ENCODE results near the gene OPTC. TPM values are rescaled to one million over a fixed set of nuclear protein-coding genes. Genes with fewer than 3 reads are reported as not detected.
A peak's percentile ranks its signal among the peaks of the same experiment; 100 is the strongest.

OPTC gene
- total RNA-seq, 1 experiment from 2014 or later, result not detected

DNA sequence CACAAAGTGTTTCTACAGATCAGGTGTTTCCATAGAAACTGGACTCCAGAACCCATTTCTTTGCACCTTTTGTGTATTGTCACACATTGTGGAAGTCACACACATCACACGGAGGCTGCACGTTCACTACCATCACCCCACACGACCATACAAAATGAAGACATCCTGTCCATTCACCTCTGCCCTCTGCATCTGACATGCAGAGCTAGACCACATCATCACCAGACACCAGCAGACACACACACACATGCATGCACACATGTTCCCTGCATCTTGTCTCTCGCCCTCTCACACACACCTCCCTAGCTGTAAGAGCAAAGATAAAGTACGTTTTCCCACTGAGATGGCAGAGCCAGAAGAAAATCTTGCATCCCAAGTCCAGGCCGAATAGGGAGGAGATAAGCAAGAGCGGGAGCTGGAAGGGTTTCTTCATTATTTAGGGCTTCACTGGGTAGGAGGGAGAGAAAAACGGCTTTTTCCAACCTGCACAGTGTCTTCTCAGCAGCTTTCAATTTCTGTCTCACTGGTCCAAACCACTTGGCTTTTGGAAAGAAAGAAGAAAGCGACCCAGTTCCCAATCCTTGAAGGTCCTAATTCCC, 17.6 kb upstream of the OPTC start:
- Histone ChIP-seq H3K27me3 (ENCODE audit: low read length) (no peaks in the 10 kb centered on the region), H3K36me3 (ENCODE audit: insufficient read depth, low read length) (no peaks in the 10 kb centered on the region), H3K27ac (ENCODE audit: low read length) (no peak overlapping the region), H3K9ac (ENCODE audit: low read length) (no peak overlapping the region), H3K79me2 (ENCODE audit: low read length) (no peaks in the 10 kb centered on the region), H3K4me2 (ENCODE audit: low read depth, low read length, poor library complexity, severe bottlenecking) (no peak overlapping the region), H3K9me2 (replicated peaks; ENCODE audit: insufficient read depth, low read length) (no peaks in the 10 kb centered on the region), H3K9me3 (ENCODE audit: low read length) (no peaks in the 10 kb centered on the region), H3K4me3 (ENCODE audit: low read length) (no peak overlapping the region), H3K4me1 (ENCODE audit: low read length) (peaks cover 8% of the 10 kb centered on the region; the same call in 1 of the 2 replicates), H2AFZ (ENCODE audit: low read length) (no peak overlapping the region), H4K20me1 (ENCODE audit: insufficient read depth, low read depth, low read length) (no peaks in the 10 kb centered on the region)
- no peak for DNase-seq

DNA sequence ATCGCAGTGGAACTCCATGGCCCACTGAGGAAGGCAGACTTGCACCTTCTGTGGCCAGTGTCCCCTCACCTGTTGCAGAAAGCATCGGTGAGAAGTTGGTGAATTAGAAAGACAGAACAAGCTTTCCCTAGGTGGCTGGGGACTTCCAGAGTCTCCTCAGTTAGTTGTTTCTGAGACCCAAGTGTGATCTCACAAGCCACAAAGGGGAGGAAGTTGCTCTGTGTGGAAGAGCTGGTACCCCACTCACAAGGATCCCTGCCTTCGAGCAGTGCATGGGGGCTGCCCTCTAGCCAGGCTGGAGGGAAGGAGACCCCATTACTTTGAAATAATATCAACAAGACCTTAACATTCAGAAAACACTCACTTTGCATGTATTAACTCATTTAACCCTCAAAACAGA, 16.2 kb upstream of the OPTC start:
- Histone ChIP-seq H2AFZ (ENCODE audit: low read length) (no peak overlapping the region), H3K79me2 (ENCODE audit: low read length) (no peaks in the 10 kb centered on the region), H3K9me2 (replicated peaks; ENCODE audit: insufficient read depth, low read length) (no peaks in the 10 kb centered on the region), H3K36me3 (ENCODE audit: insufficient read depth, low read length) (no peaks in the 10 kb centered on the region), H3K27me3 (ENCODE audit: low read length) (no peaks in the 10 kb centered on the region), H3K4me3 (ENCODE audit: low read length) (no peak overlapping the region), H3K4me1 (ENCODE audit: low read length) (peaks cover 8% of the 10 kb centered on the region; the same call in 1 of the 2 replicates), H3K4me2 (ENCODE audit: low read depth, low read length, poor library complexity, severe bottlenecking) (no peak overlapping the region), H3K27ac (ENCODE audit: low read length) (no peak overlapping the region), H4K20me1 (ENCODE audit: insufficient read depth, low read depth, low read length) (no peaks in the 10 kb centered on the region), H3K9ac (ENCODE audit: low read length) (no peak overlapping the region), H3K9me3 (ENCODE audit: low read length) (no peaks in the 10 kb centered on the region)
- DNase-seq, result no peak

DNA sequence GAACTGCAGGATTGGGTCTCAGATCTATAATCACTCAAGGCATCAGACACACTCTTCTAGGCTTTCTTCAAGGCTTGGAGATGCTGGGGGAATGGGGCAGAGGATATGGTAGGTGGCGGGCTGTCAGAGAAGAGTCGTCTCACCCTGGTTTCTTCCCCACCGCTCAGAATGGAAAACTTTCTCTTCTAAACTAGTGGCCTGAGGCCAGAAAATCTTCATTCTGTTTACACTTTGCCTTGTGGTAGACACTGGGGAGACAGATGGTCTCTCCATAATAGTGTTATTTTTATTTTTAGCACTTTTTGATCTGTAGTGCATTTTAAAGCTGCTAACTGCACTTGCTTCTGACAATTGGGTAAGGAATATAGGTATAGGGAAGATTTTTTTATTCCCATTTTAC, 15.7 kb upstream of the OPTC start:
- Histone ChIP-seq H3K79me2 (ENCODE audit: low read length) (no peaks in the 10 kb centered on the region), H2AFZ (ENCODE audit: low read length) (no peak overlapping the region), H3K27ac (ENCODE audit: low read length) (no peak overlapping the region), H3K4me1 (ENCODE audit: low read length) (peaks cover 8% of the 10 kb centered on the region; the same call in 1 of the 2 replicates), H3K9me3 (ENCODE audit: low read length) (no peaks in the 10 kb centered on the region), H3K27me3 (ENCODE audit: low read length) (no peaks in the 10 kb centered on the region), H3K9ac (ENCODE audit: low read length) (no peak overlapping the region), H3K4me3 (ENCODE audit: low read length) (no peak overlapping the region), H3K4me2 (ENCODE audit: low read depth, low read length, poor library complexity, severe bottlenecking) (no peak overlapping the region), H3K9me2 (replicated peaks; ENCODE audit: insufficient read depth, low read length) (no peaks in the 10 kb centered on the region), H4K20me1 (ENCODE audit: insufficient read depth, low read depth, low read length) (no peaks in the 10 kb centered on the region), H3K36me3 (ENCODE audit: insufficient read depth, low read length) (no peaks in the 10 kb centered on the region)
- DNase-seq, result no peak

DNA sequence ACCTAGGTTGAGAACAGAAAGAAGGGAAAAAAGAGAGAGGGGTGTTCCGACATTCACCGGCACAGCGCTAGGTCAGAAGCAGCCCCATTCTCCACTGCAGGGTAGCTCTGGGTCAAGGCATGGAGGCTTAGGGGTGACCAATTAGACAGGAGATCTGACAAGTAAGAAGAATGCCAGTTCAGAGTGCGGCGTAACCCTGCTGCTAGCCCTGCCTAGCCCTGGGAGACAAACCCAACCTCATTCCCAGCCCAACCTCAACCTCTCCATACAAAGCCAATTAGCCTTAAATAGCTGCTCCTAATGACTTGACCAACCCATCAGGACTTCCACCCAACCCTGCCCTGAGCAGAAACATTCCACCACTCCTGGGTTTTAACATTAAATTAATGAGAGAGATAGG, 15.0 kb upstream of the OPTC start:
- DNase-seq, result no peak
- Histone ChIP-seq H3K9ac (ENCODE audit: low read length) (no peak overlapping the region), H3K4me2 (ENCODE audit: low read depth, low read length, poor library complexity, severe bottlenecking) (no peak overlapping the region), H3K4me3 (ENCODE audit: low read length) (no peak overlapping the region), H4K20me1 (ENCODE audit: insufficient read depth, low read depth, low read length) (no peaks in the 10 kb centered on the region), H3K79me2 (ENCODE audit: low read length) (no peaks in the 10 kb centered on the region), H3K4me1 (ENCODE audit: low read length) (peaks cover 8% of the 10 kb centered on the region; the same call in 1 of the 2 replicates), H3K9me2 (replicated peaks; ENCODE audit: insufficient read depth, low read length) (no peaks in the 10 kb centered on the region), H2AFZ (ENCODE audit: low read length) (no peak overlapping the region), H3K27ac (ENCODE audit: low read length) (no peak overlapping the region), H3K36me3 (ENCODE audit: insufficient read depth, low read length) (no peaks in the 10 kb centered on the region), H3K9me3 (ENCODE audit: low read length) (no peaks in the 10 kb centered on the region), H3K27me3 (ENCODE audit: low read length) (no peaks in the 10 kb centered on the region)

GRCh38 chr1:203479646-203480045, 14.3 kb upstream of the OPTC start:
- H3K9me3 ChIP-seq (ENCODE audit: low read length), result no peaks in the 10 kb centered on the region
- no peaks in the 10 kb centered on the region for H4K20me1 ChIP-seq (ENCODE audit: insufficient read depth, low read depth, low read length)
- no peak overlapping the region for H3K4me3 ChIP-seq (ENCODE audit: low read length)
- no peaks in the 10 kb centered on the region for H3K36me3 ChIP-seq (ENCODE audit: insufficient read depth, low read length)
- H3K27ac ChIP-seq (ENCODE audit: low read length), result no peak overlapping the region
- no peak overlapping the region for H3K4me2 ChIP-seq (ENCODE audit: low read depth, low read length, poor library complexity, severe bottlenecking)
- H2AFZ ChIP-seq (ENCODE audit: low read length), result no peak overlapping the region
- H3K4me1 ChIP-seq (ENCODE audit: low read length), result peaks cover 8% of the 10 kb centered on the region; the same call in 1 of the 2 replicates
- no peaks in the 10 kb centered on the region for H3K79me2 ChIP-seq (ENCODE audit: low read length)
- no peak for DNase-seq
- H3K9ac ChIP-seq (ENCODE audit: low read length), result no peak overlapping the region
- no peaks in the 10 kb centered on the region for H3K27me3 ChIP-seq (ENCODE audit: low read length)
- H3K9me2 ChIP-seq (replicated peaks; ENCODE audit: insufficient read depth, low read length), result no peaks in the 10 kb centered on the region

GRCh38 chr1:203480084-203480483, 13.9 kb upstream of the OPTC start:
- Histone ChIP-seq H4K20me1 (ENCODE audit: insufficient read depth, low read depth, low read length) (no peaks in the 10 kb centered on the region), H3K36me3 (ENCODE audit: insufficient read depth, low read length) (no peaks in the 10 kb centered on the region), H3K27ac (ENCODE audit: low read length) (no peak overlapping the region), H3K4me3 (ENCODE audit: low read length) (no peak overlapping the region), H3K4me1 (ENCODE audit: low read length) (peaks cover 8% of the 10 kb centered on the region; the same call in 1 of the 2 replicates), H3K9me2 (replicated peaks; ENCODE audit: insufficient read depth, low read length) (no peaks in the 10 kb centered on the region), H3K79me2 (ENCODE audit: low read length) (no peaks in the 10 kb centered on the region), H3K9me3 (ENCODE audit: low read length) (no peaks in the 10 kb centered on the region), H2AFZ (ENCODE audit: low read length) (no peak overlapping the region), H3K4me2 (ENCODE audit: low read depth, low read length, poor library complexity, severe bottlenecking) (no peak overlapping the region), H3K27me3 (ENCODE audit: low read length) (no peaks in the 10 kb centered on the region), H3K9ac (ENCODE audit: low read length) (no peak overlapping the region)
- no peak for DNase-seq

DNA sequence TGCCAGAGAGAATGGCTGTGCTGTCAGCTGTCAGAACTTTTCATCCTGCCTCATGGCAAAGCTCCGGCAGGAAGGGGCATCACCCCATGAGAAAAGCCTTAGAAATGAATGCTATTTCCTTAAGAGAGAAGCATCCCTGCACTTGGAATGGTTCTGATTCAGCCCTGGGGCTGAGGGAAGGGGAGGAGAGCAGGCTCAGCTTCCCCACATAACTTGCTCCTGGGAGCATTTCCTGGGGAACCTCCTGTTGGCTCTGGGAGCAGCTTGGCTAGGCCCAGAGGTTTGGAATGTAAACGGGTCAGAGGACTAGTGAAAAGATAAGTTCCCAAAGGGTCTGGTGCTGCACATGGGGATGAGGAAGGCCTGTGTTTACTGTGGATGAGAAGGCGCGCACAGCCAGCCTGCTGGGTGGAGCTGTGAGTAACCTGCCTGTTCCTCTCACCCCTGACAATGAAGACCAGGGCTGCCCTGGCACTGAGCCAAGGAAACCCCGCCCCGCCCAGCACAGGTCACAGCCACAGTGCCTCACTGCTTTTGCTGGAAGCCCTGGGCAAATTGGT, 13.3 kb upstream of the OPTC start:
- Histone ChIP-seq H3K4me3 (ENCODE audit: low read length) (no peak overlapping the region), H3K4me2 (ENCODE audit: low read depth, low read length, poor library complexity, severe bottlenecking) (no peak overlapping the region), H2AFZ (ENCODE audit: low read length) (no peak overlapping the region), H3K27me3 (ENCODE audit: low read length) (no peaks in the 10 kb centered on the region), H3K79me2 (ENCODE audit: low read length) (no peaks in the 10 kb centered on the region), H3K27ac (ENCODE audit: low read length) (no peak overlapping the region), H3K36me3 (ENCODE audit: insufficient read depth, low read length) (no peaks in the 10 kb centered on the region), H3K9me2 (replicated peaks; ENCODE audit: insufficient read depth, low read length) (no peaks in the 10 kb centered on the region), H4K20me1 (ENCODE audit: insufficient read depth, low read depth, low read length) (no peaks in the 10 kb centered on the region), H3K4me1 (ENCODE audit: low read length) (peaks cover 8% of the 10 kb centered on the region; the same call in 1 of the 2 replicates), H3K9me3 (ENCODE audit: low read length) (no peaks in the 10 kb centered on the region), H3K9ac (ENCODE audit: low read length) (no peak overlapping the region)
- peak; percentile 70 for DNase-seq

DNA sequence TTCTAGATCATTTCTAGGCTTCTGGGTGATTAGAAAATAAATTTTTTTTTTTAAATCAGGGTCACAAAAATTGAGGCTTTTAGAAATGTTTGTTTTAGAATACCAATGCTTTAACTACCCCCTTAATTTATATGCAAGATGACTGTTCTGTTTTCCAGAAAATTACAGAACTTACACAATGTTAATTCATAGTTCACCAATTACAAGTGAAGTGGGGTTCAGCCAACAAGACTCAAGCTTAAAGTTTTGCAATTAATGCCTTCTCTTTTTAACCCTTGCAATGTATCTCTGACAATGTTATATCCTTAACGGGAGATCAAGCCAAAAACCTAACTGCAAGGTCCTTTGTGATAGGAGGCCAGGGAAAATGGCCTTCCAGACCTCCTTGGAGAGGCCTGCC, 12.8 kb upstream of the OPTC start:
- H3K9ac ChIP-seq (ENCODE audit: low read length), result no peak overlapping the region

More for the DNA sequence above, 12.8 kb upstream of the OPTC start:
- H3K4me1 ChIP-seq (ENCODE audit: low read length), result peaks cover 4% of the 10 kb centered on the region; the same call in 1 of the 2 replicates
- H3K36me3 ChIP-seq (ENCODE audit: insufficient read depth, low read length), result no peaks in the 10 kb centered on the region
- no peaks in the 10 kb centered on the region for H3K9me2 ChIP-seq (replicated peaks; ENCODE audit: insufficient read depth, low read length)
- H3K9me3 ChIP-seq (ENCODE audit: low read length), result no peaks in the 10 kb centered on the region
- H3K79me2 ChIP-seq (ENCODE audit: low read length), result no peaks in the 10 kb centered on the region
- DNase-seq, result no peak
- H3K27ac ChIP-seq (ENCODE audit: low read length), result no peak overlapping the region
- H3K4me3 ChIP-seq (ENCODE audit: low read length), result no peak overlapping the region
- H3K4me2 ChIP-seq (ENCODE audit: low read depth, low read length, poor library complexity, severe bottlenecking), result no peak overlapping the region
- no peak overlapping the region for H2AFZ ChIP-seq (ENCODE audit: low read length)
- H3K27me3 ChIP-seq (ENCODE audit: low read length), result no peaks in the 10 kb centered on the region
- no peaks in the 10 kb centered on the region for H4K20me1 ChIP-seq (ENCODE audit: insufficient read depth, low read depth, low read length)
